NB4 (cell line): ENCODE measurements around the gene MYO9B.

Source experiments
- CTCF ChIP-seq: IDR thresholded peaks from one replicate; pipeline ENCODE4 v1.5.1; 2012; ENCODE audit warnings: low read depth, low read length
- MAX ChIP-seq: IDR thresholded peaks from 2 replicates; pipeline ENCODE4 v1.6.1; 2011; ENCODE audit warnings: low read depth, low read length
- POLR2A ChIP-seq: IDR thresholded peaks from 2 replicates; pipeline ENCODE4 v1.6.1; 2011; ENCODE audit warnings: mild to moderate bottlenecking; ENCODE audit not compliant: insufficient read length; ENCODE audit errors: extremely low read depth

DNA sequence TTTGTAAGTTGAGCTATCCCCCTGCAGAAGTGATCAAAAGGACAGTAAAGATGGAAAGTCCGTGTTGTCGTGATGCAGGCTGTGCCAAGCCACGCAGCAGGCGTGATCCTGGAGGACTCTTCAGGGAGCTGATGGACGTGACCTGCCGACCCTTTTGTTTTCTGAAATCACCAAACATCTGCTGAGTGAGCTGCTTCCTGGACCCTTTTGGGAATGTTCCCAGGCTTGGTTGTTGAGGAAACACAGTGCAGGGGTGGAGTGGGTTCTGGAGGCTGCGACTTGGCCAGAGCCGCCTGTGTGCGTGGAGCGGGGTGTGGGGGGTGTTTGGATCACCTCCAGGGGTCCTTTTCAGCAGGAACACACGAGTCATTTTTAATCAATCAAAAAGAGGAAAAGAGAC, 33.6 kb upstream of the MYO9B start:
- TF ChIP-seq MAX (no peak), POLR2A (no peak), CTCF (no peak)
